HEK293 (cell line): Measurements from ENCODE around the gene RASSF1.

Experiments
- GLIS2 ChIP-seq: fragments of 450-650 bp; formaldehyde crosslinking; IDR thresholded peaks from 2 replicates; pipeline ENCODE4 v1.5.1; 2016; ENCODE audit warnings: missing biosample characterization, missing genetic modification characterization
- HIC1 ChIP-seq: fragments of 450-650 bp; formaldehyde crosslinking; IDR thresholded peaks from 2 replicates; pipeline ENCODE4 v1.5.1; 2016; ENCODE audit warnings: missing biosample characterization, missing genetic modification characterization
- HOXA7 ChIP-seq: sonication (generic); formaldehyde crosslinking; IDR thresholded peaks from 2 replicates; pipeline ENCODE4 v1.8.1; 2022; ENCODE audit warnings: missing genetic modification reagents, borderline replicate concordance
- HOXD13 ChIP-seq: sonication (generic); formaldehyde crosslinking; IDR thresholded peaks from 2 replicates; pipeline ENCODE4 v1.8.0; 2022; ENCODE audit warnings: missing genetic modification reagents, borderline replicate concordance
- KLF1 ChIP-seq: fragments of 450-650 bp; formaldehyde crosslinking; IDR thresholded peaks from 2 replicates; pipeline ENCODE4 v1.5.1; 2016; ENCODE audit warnings: missing biosample characterization, missing genetic modification characterization
- TSHZ1 ChIP-seq: fragments of 450-650 bp; formaldehyde crosslinking; IDR thresholded peaks from 2 replicates; pipeline ENCODE4 v1.5.1; 2016; ENCODE audit warnings: missing biosample characterization, missing genetic modification characterization, borderline replicate concordance
- ZBTB1 ChIP-seq: fragments of 450-650 bp; formaldehyde crosslinking; IDR thresholded peaks from 2 replicates; pipeline ENCODE4 v1.5.1; 2016; ENCODE audit warnings: missing biosample characterization, missing genetic modification characterization
- ZBTB21 ChIP-seq: fragments of 450-650 bp; formaldehyde crosslinking; IDR thresholded peaks from 2 replicates; pipeline ENCODE4 v1.5.1; 2017; ENCODE audit warnings: missing biosample characterization, missing genetic modification characterization
- ZBTB49 ChIP-seq: fragments of 450-650 bp; formaldehyde crosslinking; IDR thresholded peaks from 2 replicates; pipeline ENCODE4 v1.5.1; 2016; ENCODE audit warnings: missing biosample characterization, missing genetic modification characterization, low read depth
- ZFP69B ChIP-seq: fragments of 450-650 bp; formaldehyde crosslinking; IDR thresholded peaks from 2 replicates; pipeline ENCODE4 v1.5.1; 2016; ENCODE audit warnings: missing biosample characterization, missing genetic modification characterization
- ZNF114 ChIP-seq: fragments of 450-650 bp; formaldehyde crosslinking; IDR thresholded peaks from 2 replicates; pipeline ENCODE4 v1.5.0; 2017; ENCODE audit warnings: missing biosample characterization, missing genetic modification characterization
- ZNF132 ChIP-seq: fragments of 450-650 bp; formaldehyde crosslinking; IDR thresholded peaks from 2 replicates; pipeline ENCODE4 v1.5.1; 2017; ENCODE audit warnings: missing biosample characterization, missing genetic modification characterization, borderline replicate concordance
- ZNF138 ChIP-seq: fragments of 450-650 bp; formaldehyde crosslinking; IDR thresholded peaks from 2 replicates; pipeline ENCODE4 v1.5.1; 2016; ENCODE audit warnings: missing biosample characterization, missing genetic modification characterization, borderline replicate concordance
- ZNF148 ChIP-seq: fragments of 450-650 bp; formaldehyde crosslinking; IDR thresholded peaks from 2 replicates; pipeline ENCODE4 v1.5.0; 2017; ENCODE audit warnings: missing biosample characterization, missing genetic modification characterization, borderline replicate concordance
- ZNF211 ChIP-seq: fragments of 450-650 bp; formaldehyde crosslinking; IDR thresholded peaks from 2 replicates; pipeline ENCODE4 v1.5.1; 2016; ENCODE audit warnings: low read depth, missing biosample characterization, missing genetic modification characterization
- ZNF223 ChIP-seq: fragments of 450-650 bp; formaldehyde crosslinking; IDR thresholded peaks from 2 replicates; pipeline ENCODE4 v1.5.1; 2016; ENCODE audit warnings: missing biosample characterization, missing genetic modification characterization
- ZNF23 ChIP-seq: fragments of 450-650 bp; formaldehyde crosslinking; IDR thresholded peaks from 2 replicates; pipeline ENCODE4 v1.5.1; 2016; ENCODE audit warnings: missing biosample characterization, missing genetic modification characterization, borderline replicate concordance
- ZNF24 ChIP-seq: fragments of 450-650 bp; formaldehyde crosslinking; IDR thresholded peaks from 2 replicates; pipeline ENCODE4 v1.5.1; 2016; ENCODE audit warnings: missing biosample characterization, missing genetic modification characterization
- ZNF335 ChIP-seq: fragments of 450-650 bp; formaldehyde crosslinking; conservative IDR thresholded peaks from 2 replicates; pipeline ENCODE4 v1.5.1; 2016; ENCODE audit warnings: missing biosample characterization, missing genetic modification characterization
- ZNF350 ChIP-seq: fragments of 450-650 bp; formaldehyde crosslinking; IDR thresholded peaks from 2 replicates; pipeline ENCODE4 v1.5.0; 2017; ENCODE audit warnings: missing biosample characterization, mild to moderate bottlenecking, missing genetic modification characterization
- ZNF404 ChIP-seq: fragments of 450-650 bp; formaldehyde crosslinking; IDR thresholded peaks from 2 replicates; pipeline ENCODE4 v1.5.1; 2017; ENCODE audit warnings: missing biosample characterization, missing genetic modification characterization
- ZNF423 ChIP-seq: fragments of 450-650 bp; formaldehyde crosslinking; IDR thresholded peaks from 2 replicates; pipeline ENCODE4 v1.5.1; 2016; ENCODE audit warnings: missing biosample characterization, missing genetic modification characterization
- ZNF521 ChIP-seq: fragments of 450-650 bp; formaldehyde crosslinking; IDR thresholded peaks from 2 replicates; pipeline ENCODE4 v1.5.1; 2017; ENCODE audit warnings: missing biosample characterization, mild to moderate bottlenecking, missing genetic modification characterization
- ZNF548 ChIP-seq: fragments of 450-650 bp; formaldehyde crosslinking; IDR thresholded peaks from 2 replicates; pipeline ENCODE4 v1.5.1; 2016; ENCODE audit warnings: missing biosample characterization, missing genetic modification characterization
- ZNF560 ChIP-seq: fragments of 450-650 bp; formaldehyde crosslinking; IDR thresholded peaks from 2 replicates; pipeline ENCODE4 v1.5.1; 2017; ENCODE audit warnings: missing biosample characterization, missing genetic modification characterization, borderline replicate concordance
- ZNF629 ChIP-seq: fragments of 450-650 bp; formaldehyde crosslinking; IDR thresholded peaks from 2 replicates; pipeline ENCODE4 v1.5.1; 2017; ENCODE audit warnings: missing biosample characterization, missing genetic modification characterization
- ZNF654 ChIP-seq: fragments of 450-650 bp; formaldehyde crosslinking; IDR thresholded peaks from 2 replicates; pipeline ENCODE4 v1.5.1; 2016; ENCODE audit warnings: low read depth, missing biosample characterization, missing genetic modification characterization
- ZNF792 ChIP-seq: fragments of 450-650 bp; formaldehyde crosslinking; IDR thresholded peaks from 2 replicates; pipeline ENCODE4 v1.5.1; 2016; ENCODE audit warnings: missing biosample characterization, missing genetic modification characterization
- ZNF830 ChIP-seq: fragments of 450-650 bp; IDR thresholded peaks from 2 replicates; pipeline ENCODE4 v1.5.0; 2018; ENCODE audit warnings: missing biosample characterization, missing genetic modification characterization, low read depth, mild to moderate bottlenecking, moderate library complexity
- ZNF837 ChIP-seq: fragments of 450-650 bp; formaldehyde crosslinking; IDR thresholded peaks from 2 replicates; pipeline ENCODE4 v1.5.1; 2016; ENCODE audit warnings: missing biosample characterization, missing genetic modification characterization

RASSF1 gene

GRCh38 chr3:50337175-50337861 is 3.3 kb downstream of the RASSF1 start (continued):
- TF ChIP-seq ZNF654 (tag by site-specific recombination): no peak
- no peak for TF ChIP-seq ZNF830 (tag by site-specific recombination)
- no peak for TF ChIP-seq ZNF548 (tag by site-specific recombination)
- no peak for TF ChIP-seq ZNF521
- TF ChIP-seq ZBTB1: 0 out of 2 replicates have a peak, but pooled peaks have one; percentile 43
- TF ChIP-seq ZNF223: peak; percentile 90
- TF ChIP-seq ZNF23: no peak
- no peak for TF ChIP-seq ZNF138 (tag by site-specific recombination)
- TF ChIP-seq TSHZ1 (tag by site-specific recombination): no peak
- no peak for TF ChIP-seq ZNF560 (tag by site-specific recombination)
- TF ChIP-seq ZNF423: no peak
- no peak for TF ChIP-seq ZNF350
- no peak for TF ChIP-seq ZNF837 (tag by site-specific recombination)
- TF ChIP-seq ZNF132 (tag by site-specific recombination): no peak
- 0 out of 2 replicates have a peak, but pooled peaks have one; percentile 16 for TF ChIP-seq ZNF335 (tag by site-specific recombination)
- no peak for TF ChIP-seq ZNF211 (tag by site-specific recombination)
- TF ChIP-seq HOXD13 (CRISPR knock-in tag): no peak
- no peak for TF ChIP-seq ZNF792 (tag by site-specific recombination)
- no peak for TF ChIP-seq ZBTB49 (tag by site-specific recombination)
- no peak for TF ChIP-seq ZBTB21 (tag by site-specific recombination)
- peak; percentile 84 for TF ChIP-seq KLF1 (tag by site-specific recombination)
- TF ChIP-seq HIC1 (tag by site-specific recombination): peak; percentile 99
- no peak for TF ChIP-seq ZNF24
- TF ChIP-seq ZFP69B: no peak; the same call in 1 of the 2 replicates
- no peak for TF ChIP-seq ZNF148 (tag by site-specific recombination)
- TF ChIP-seq ZNF629: peak; percentile 77
- TF ChIP-seq ZNF114 (tag by site-specific recombination): no peak
- no peak for TF ChIP-seq ZNF404 (tag by site-specific recombination)
- TF ChIP-seq HOXA7 (CRISPR knock-in tag): no peak
- peak; percentile 70 for TF ChIP-seq GLIS2 (tag by site-specific recombination)
